VCaP (cell line): ENCODE measurements around the gene XAGE5.
"Not testable (repeated sequence)": the region's sequence is repeated elsewhere in the genome, so short reads cannot be mapped to it uniquely, and the experiment has no call there.

Experiments
- H3K27ac ChIP-seq: fragments of 450-650 bp; 2 replicates; pipeline ENCODE4 v1.5.1; 2017
- TF ChIP-seq, protein P1 (sequence below): fragments of 450-650 bp; conservative IDR thresholded peaks from 2 replicates; pipeline ENCODE4 v1.5.1; 2017; ENCODE audit warnings: mild to moderate bottlenecking, moderate library complexity

XAGE5 gene

DNA sequence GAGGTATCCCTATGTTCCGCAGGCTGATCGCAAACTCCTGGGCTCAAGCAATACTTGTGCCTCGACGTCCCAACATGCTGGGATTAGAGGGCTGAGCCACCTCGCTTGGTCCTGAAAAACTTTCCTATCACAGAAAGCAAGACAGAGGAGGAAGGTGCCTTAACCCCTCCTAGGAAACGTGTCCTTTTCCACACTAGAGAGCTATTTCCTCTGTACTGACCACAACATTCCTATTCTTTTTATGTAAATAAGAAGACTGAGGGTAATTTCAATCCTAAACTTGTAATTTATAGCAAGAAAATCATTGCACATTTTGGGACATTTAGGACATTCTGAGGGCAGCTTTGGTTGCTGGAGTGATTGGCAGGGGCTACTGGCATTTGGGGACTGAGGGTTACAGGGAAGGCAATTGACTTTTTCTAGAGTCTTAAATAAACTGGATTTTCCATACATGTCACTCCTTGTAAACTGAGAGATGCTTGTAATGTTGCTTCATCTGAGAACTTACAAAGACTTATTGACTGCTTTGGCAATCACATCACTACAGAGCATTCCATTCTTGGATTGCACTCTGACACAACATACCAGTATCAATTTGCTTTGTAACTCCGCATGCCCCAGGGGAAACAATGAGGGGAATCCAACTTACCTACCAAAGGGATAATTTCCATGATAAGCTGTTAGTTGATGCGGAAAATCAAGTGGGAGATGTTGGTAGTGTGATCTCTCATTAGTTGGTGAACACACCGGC, 41.2 kb downstream of the XAGE5 start:
- TF ChIP-seq, protein P1, sequence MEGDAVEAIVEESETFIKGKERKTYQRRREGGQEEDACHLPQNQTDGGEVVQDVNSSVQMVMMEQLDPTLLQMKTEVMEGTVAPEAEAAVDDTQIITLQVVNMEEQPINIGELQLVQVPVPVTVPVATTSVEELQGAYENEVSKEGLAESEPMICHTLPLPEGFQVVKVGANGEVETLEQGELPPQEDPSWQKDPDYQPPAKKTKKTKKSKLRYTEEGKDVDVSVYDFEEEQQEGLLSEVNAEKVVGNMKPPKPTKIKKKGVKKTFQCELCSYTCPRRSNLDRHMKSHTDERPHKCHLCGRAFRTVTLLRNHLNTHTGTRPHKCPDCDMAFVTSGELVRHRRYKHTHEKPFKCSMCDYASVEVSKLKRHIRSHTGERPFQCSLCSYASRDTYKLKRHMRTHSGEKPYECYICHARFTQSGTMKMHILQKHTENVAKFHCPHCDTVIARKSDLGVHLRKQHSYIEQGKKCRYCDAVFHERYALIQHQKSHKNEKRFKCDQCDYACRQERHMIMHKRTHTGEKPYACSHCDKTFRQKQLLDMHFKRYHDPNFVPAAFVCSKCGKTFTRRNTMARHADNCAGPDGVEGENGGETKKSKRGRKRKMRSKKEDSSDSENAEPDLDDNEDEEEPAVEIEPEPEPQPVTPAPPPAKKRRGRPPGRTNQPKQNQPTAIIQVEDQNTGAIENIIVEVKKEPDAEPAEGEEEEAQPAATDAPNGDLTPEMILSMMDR = no peak
- H3K27ac ChIP-seq = no peak overlapping the region

DNA sequence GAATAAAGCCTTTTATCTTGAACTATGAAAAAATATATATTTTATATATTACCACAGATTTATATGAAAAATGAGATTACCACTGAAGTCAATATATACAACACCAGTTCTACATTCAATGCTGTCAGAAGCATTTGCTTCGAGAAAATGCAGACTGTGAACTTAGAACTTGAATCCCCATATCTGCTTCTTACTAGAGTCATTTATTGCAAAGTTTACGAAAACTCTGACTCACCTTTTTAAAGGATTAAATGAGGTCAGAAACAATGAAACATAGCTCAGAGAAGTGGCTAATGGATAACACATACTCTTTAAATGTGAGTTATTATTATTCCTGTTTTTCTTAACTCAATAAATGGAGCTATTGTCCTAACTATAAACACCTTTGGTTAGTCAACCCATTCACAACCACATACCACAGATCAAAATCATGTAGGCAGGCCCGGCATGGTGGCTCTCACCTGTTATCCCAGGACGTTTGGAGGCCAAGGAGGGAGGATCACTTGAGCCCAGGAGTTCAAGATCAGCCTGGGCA, 46.0 kb downstream of the XAGE5 start:
- not testable (repeated sequence) for H3K27ac ChIP-seq

DNA sequence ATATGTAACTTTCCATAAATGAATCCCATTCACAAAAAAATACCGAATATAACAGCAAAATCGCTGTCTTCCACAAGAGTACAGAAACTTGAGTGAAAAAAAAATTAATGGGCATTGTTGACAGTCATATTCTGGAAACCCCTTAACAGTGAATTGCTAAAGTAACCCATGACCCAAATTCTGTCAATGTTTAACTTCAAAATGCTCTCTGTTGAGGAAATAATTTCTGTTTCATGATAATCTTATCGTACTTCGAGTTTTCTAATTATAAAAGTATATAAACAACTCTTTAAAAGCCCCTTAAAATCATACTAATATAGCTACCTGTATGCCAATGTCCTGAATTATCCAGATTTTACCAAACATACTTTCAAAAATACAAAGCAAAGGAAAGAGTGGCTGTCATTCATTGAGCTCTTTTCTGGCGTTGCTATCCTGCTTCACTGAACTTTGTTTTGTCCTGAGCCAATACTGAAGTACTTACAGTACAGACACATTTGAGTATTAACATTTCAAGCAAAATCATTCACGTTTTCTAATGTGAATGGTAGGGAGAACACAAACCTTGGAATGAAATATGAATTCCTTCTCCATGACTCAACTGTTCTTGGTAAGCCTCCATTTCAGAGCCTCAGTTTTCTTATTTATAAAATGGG, 54.4 kb downstream of the XAGE5 start:
- TF ChIP-seq, protein P1 = no peak
- H3K27ac ChIP-seq = no peak overlapping the region
